DMS153 (cell line): ENCODE data around the gene NFIA.

Experiments
- DNase-seq: peaks from one replicate; lab custom pipeline; 2025; lab: John Stamatoyannopoulos, UW

The NFIA gene

DNA sequence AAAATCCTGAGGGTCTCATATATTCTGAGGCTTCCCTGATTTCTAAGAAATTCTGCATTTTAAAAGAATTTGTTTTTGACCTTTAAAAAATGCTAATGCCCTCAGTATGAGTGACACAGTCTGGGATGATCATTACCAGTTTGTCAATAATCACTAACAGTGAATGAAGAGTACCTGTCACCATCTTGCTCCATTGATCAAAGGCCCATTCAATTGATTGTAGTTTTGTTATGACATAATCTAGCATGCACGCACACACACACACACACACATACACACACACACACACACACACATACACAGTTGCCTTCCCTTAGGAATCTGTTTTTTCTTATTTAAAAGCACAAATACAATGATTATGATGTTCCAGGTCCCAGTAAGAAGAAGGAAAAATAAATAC is 250.4 kb downstream of the NFIA start:
- no peak for DNase-seq

DNA sequence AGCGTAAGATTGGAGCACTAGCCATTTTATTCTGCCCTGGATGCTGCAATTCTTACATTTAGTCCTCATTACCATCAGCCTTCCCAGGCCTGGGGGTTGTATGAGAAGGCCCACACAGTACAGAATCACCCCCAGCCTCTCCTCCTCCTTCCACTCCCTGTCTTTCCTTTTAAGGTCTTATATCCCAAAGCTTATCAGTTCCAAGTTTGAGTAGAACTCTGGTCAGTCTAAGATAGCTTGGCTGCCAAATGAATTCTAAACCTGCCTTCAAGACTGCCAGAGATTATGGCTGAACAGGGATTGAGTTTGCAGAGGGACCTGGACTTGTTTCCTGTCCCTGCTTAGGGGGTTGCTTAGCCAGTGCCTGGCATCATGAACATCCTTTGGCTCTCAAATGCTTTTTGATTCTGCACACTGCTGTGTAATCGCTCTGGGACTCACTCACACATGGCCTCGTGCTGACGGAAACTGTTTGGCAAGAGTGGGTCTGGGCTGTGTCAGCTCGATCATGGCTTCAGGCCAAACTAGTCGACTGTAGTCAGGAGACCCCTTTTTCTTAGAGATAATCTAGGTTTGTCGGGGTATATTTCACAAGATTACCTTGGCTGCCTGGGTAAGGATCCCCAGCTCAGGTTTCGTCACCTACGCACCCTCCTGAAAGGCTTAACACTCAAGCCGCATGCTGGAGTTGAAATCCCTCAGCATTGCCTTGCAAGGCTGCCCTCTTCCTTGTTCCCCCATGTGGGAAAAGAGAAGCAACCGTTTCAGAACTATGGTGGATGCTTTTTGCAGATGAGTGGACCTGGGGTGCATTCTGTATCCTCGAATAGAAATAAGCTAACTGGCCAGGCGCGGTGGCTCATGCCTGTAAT is 252.6 kb downstream of the NFIA start:
- DNase-seq = no peak

- peak; percentile 33 for DNase-seq
Observed at GRCh38 chr1:61337037-61337436, 254.7 kb downstream of the NFIA start.

- no peak for DNase-seq
Observed at GRCh38 chr1:61337441-61337951, 255.1 kb downstream of the NFIA start.

DNA sequence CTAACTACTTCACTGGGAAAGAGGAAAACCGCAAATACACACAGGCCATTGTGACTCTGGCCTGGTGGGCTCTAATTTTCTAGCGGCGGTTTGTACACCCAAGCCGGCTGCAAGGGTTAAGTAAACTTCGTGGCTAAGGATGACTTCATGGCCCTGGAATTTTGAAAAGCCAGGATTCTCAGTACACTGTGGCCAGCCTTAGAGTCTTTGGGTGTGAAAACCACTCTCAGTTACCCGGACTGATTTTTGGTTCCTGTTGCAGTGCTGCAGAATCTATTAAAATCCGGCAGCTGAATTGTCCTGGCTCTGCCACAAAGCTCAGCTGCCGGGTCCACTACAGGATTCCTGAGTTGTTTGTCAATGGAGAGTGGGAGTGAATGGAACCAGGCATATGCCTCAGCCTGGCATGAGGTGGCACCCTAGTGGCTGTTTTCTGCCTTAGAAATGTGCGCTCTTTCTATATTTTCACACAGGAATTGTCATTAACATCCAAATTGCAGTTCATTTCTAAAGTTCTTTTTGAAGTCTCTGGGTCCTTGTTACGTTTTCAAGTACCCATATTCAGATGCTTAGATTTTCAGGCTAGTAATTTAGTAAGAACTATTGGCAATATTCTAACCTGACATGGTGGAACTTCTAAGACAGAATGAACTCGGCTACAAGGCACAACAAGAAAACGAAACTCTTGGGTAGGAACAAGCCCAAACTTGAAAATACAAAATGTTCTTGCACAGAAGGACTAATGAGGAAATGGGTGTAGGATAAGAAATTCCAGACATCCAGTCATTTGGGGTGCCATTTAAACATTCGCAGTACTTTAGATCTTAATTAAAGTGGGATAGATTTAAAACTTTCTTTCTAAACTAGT is 255.9 kb downstream of the NFIA start:
- peak; percentile 52 for DNase-seq

GRCh38 chr1:61338899-61339298 is 256.5 kb downstream of the NFIA start:
- DNase-seq = peak; percentile 18

GRCh38 chr1:61341426-61341825 is 259.1 kb downstream of the NFIA start:
- DNase-seq = no peak

DNA sequence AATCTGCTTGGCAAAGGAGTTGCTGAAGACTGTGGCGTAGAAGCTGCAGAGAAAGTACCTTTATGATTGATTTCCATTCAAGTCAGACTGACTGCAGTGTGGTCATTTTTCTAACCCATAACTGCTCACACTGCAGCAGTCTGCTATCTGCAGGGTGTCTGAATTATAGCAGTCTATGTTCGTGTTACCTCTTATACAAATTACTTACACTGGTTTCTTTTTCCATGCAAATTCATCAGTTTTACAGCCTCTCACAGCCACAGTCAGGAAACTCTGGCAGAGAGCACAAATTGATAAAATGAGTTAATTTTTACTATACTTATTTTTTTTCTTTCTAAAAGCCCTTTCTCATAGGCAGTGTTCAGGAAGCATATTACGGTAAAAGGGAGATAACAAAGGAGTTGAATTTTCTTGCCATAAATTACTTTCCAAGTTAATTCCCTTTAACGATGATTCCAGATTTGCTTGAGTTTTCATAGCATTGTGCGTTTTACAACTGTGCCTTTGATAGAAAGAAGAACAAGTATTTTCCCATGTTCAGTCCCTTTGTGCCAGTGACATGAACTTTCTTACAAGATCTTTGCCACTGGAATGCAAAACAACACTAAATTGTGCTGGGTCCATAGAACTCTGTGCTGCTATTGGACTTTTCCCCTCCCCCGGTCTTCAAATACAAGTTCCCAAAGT is 261.5 kb downstream of the NFIA start:
- no peak for DNase-seq

DNA sequence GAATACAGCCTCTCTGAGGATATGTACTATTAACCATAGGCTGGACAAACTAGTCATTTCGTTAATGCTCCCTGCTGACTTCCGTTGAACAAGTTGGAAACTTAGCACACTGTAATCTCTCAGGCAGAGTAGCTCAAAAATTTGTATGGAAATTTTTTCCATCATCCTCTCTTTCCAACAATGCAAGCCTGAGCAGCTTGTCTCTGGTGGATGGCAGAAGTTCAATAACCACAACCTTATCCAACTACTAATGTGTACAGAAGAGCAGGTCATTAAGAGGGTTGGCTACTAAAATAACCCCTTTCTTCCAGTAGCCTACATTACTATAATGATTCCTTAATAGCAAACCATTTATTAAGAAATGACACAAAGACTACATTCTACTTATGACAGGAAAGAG is 262.3 kb downstream of the NFIA start:
- no peak for DNase-seq

- no peak for DNase-seq
Observed at GRCh38 chr1:61348025-61348665, 265.8 kb downstream of the NFIA start.

DNA sequence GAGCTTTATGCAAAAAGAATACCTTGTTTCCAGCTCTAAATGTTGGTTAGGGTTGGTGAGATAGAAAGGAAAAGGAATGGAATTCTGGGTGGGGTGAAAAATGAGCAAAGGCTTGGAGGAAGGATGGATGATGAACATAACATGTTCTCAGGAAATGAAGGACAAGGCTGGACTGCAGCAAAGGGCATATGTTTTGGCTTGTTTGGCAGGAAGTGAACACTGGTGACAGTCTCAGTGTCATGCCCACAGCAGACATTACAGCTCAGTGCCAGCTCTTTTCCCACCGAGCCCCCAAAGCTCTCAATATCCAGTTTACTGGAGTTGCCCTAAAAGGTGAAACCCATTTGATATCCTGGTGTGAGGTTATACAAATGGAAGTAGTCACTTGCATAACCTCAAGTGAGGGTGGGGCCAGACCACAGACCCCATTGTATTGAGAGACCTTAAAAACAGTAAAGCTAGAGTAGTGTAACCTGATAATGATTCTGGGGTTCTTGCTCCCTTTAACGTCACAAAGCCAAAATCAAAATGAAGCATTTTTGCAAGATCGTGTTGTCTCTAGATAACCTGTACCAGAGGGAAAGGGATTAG is 270.6 kb downstream of the NFIA start:
- DNase-seq = no peak

DNA sequence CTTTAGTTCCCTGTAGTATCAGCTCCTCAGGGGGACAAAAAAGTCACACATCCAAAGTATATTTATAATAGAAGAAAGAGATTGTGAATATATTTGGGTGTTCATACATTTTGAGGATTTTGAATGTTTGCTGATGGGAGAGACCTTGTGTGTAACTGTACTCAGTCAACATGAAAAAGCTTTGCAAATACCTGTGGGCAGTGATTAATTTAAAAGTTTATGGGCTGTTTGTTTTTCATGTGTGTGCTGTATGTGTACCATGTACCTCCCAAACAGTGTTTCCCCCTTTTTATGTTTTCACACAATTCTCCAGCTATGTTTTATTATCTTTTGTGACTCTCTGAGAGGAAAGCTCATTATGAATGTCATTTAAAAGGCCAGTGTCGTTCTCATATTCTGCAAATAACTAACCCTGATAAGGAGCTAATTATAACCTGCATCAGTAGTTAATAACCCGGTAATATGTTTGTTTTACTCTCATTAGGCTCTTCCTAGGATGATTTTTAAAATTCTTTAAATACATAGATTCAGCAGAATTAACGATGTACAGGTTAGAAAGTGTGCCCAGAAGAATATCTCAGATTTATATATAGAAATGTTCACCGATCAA is 271.5 kb downstream of the NFIA start:
- DNase-seq = no peak

- DNase-seq = no peak
Observed at GRCh38 chr1:61356016-61356415, 273.7 kb downstream of the NFIA start.

- DNase-seq = no peak
Observed at GRCh38 chr1:61356995-61357394, 274.6 kb downstream of the NFIA start.

DNA sequence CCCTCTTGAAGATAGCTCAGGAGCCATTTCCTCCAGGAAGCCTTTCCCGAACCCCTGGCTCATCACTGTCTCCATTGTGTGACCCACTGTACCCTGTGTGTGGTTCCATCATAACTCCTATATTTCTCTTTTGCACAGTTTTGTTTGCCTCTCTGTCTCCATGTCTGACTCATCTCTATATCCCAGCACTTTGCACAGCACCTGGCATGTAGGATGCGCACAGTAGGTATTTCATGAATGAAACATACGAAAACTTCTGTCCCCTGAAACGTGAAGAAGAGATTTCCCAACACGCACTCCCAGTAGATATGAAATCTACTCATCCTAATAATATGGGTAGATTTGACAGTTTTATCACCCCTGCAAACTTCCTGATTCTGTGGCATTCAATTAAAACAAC is 275.2 kb downstream of the NFIA start:
- DNase-seq = no peak

DNA sequence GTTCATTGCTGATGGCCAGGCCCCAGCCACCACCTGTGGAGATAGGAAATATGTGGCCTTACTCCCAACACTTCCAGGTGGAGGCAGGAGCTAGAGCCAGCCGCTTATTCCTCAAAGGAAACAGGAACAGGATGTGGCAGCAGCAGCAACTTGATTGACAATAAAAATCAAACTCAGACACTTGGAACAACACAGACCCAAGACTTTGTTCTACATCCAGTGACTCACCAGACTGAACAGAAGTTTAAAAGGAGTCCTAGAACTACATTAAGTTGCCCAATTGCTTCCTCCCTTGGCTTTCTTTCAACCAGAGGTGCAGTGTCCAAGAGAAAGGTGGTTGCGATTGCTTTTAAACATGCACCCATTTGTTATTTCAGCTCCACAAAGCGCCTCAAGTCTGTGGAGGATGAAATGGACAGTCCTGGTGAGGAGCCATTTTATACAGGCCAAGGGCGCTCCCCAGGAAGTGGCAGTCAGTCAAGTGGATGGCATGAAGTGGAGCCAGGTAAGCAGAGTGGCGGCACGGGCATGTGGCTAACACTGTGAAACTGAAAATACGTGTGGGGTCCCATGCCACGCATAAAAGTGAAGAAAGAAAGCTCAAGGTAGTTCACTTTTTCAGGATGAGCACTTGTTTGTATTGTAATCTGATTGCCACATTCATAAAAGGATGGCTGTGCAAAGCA is 276.6 kb downstream of the NFIA start:
- DNase-seq = no peak

DNA sequence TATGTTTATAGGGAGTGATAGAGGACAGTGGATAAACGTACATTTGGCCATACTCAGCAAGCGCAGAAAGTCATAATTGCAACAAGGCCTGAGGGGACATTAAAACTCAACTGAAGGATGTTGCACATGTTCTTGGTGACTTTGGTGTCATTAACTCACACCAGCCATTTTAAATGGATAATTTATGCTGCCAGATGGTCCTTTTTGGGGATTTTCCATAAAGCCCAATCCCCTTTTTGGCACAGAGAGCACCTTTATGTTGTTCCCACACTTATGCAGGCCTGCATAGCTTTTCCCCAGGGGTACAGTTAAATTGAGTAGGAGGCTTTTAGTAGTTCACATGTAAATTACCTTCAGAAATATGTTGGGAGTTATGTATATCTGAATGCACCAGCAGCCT is 279.6 kb downstream of the NFIA start:
- no peak for DNase-seq

DNA sequence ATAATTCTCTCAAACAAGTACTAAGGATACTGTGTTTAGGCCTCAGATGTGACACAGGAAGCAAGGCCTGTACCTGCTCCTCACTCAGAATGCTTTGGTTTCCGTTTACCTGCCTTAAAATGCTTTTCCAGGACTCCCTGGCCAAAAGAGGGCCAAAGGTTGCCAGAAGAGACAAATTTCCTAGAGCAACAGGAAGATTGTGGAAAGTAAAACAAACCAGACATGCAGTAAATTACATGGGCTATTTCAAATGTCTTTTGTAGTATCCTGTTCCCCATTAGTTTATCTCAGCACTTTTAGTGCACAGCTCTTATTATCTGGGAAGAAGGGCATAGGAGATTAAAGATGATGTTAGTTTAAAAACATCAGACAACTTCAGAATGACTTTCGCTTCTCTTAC is 280.0 kb downstream of the NFIA start:
- DNase-seq = no peak

GRCh38 chr1:61368366-61368765 is 286.0 kb downstream of the NFIA start:
- no peak for DNase-seq

DNA sequence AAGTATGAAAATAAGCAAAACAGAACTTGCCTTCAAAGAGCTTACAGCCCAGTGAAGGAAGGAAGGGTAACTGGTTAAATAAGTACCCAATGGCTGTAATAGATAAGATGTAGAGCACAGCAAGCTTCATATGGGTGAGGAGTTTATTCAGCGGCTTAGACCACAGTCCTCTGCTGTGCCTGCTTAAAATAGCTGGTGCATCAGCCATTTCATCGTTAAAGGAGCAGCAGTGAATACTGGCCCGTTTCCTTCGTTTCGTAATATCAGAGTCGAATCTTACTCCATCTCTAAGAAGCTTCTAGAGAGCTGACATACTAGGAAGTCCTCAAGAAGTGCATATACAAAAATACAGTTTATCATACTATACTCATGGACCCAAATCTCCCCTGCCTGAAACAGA is 286.5 kb downstream of the NFIA start:
- no peak for DNase-seq
